CD4-positive, alpha-beta T cell (primary cell): Measurements from ENCODE around the gene OSBPL1A. TPM values are rescaled to one million over a fixed set of nuclear protein-coding genes. Genes with fewer than 3 reads are reported as not detected.

Experiments
- ATAC-seq: fragments of 200-7000 bp; cut with Tn5 transposase; one replicate; pipeline ENCODE4 v1.10.0; 2022; ENCODE audit warnings: mild to moderate bottlenecking; ENCODE audit not compliant: poor library complexity
- CTCF ChIA-PET: fragments of 350-600 bp; sonication (Branson Sonifier 250); formaldehyde crosslinking; loops from one replicate; lab custom pipeline; 2021; ENCODE audit warnings: antibody characterized with exemption, inconsistent platforms; lab: Charles Lee
- POLR2A ChIA-PET: fragments of 350-600 bp; sonication (Branson Sonifier 250); formaldehyde crosslinking; loops from one replicate; lab custom pipeline; 2021; ENCODE audit warnings: antibody characterized with exemption, inconsistent platforms; lab: Charles Lee
- DNase-seq, 14 experiments: peaks; one replicate each; pipeline ENCODE4 v3.0.0-alpha.2; 2013 to 2020; ENCODE audit warnings: mixed read lengths in 2 of 14
- H3K27ac ChIP-seq, 2 donors: one replicate each; pipeline versions ENCODE4 v1.5.1 to v1.7.0; 2013; ENCODE audit warnings: low read length in 2 of 2, low read depth in 1 of 2, mild to moderate bottlenecking in 1 of 2
- H3K27me3 ChIP-seq, 2 experiments: 1 replicate in 1 of 2; 2 replicates in 1 of 2; pipeline versions ENCODE4 v1.6.1 to v1.7.0; 2013; ENCODE audit warnings: low read length in 2 of 2, control low read depth in 1 of 2, mild to moderate bottlenecking in 1 of 2, moderate library complexity in 1 of 2; ENCODE audit not compliant: insufficient read depth in 2 of 2, control insufficient read depth in 1 of 2
- H3K36me3 ChIP-seq: one replicate; pipeline ENCODE4 v1.6.1; 2013; ENCODE audit warnings: low read length, control low read depth; ENCODE audit not compliant: insufficient read depth
- H3K4me1 ChIP-seq: one replicate; pipeline ENCODE4 v1.6.1; 2013; ENCODE audit warnings: low read length, control low read depth; ENCODE audit not compliant: insufficient read depth
- H3K4me3 ChIP-seq: one replicate; pipeline ENCODE4 v1.5.1; 2013; ENCODE audit warnings: mild to moderate bottlenecking, low read length, moderate library complexity
- H3K9me3 ChIP-seq, 2 experiments: 1 replicate in 1 of 2; 2 replicates in 1 of 2; pipeline versions ENCODE4 v1.6.1 to v1.7.0; 2013; ENCODE audit warnings: low read length in 2 of 2, mild to moderate bottlenecking in 2 of 2, control low read depth in 1 of 2, moderate library complexity in 1 of 2; ENCODE audit not compliant: control insufficient read depth in 1 of 2, insufficient read depth in 1 of 2
- H3K27ac Mint-ChIP-seq: one replicate; pipeline ENCODE4 v1.8.0; 2020; ENCODE audit warnings: mixed read lengths
- H3K27me3 Mint-ChIP-seq: one replicate; pipeline ENCODE4 v1.8.0; 2021; ENCODE audit warnings: mixed read lengths
- H3K36me3 Mint-ChIP-seq: one replicate; pipeline ENCODE4 v1.8.0; 2021; ENCODE audit warnings: low read depth, mixed read lengths
- H3K4me1 Mint-ChIP-seq: one replicate; pipeline ENCODE4 v1.8.0; 2021; ENCODE audit warnings: low read depth, mixed read lengths
- H3K4me3 Mint-ChIP-seq: one replicate; pipeline ENCODE4 v1.8.0; 2020; ENCODE audit warnings: mild to moderate bottlenecking, mixed read lengths
- H3K9me3 Mint-ChIP-seq: one replicate; pipeline ENCODE4 v1.8.0; 2020; ENCODE audit warnings: mixed read lengths
- intact Hi-C, 2 experiments: fragments of 100-400 bp; cut with DNase I in 1 of 2; cut with micrococcal nuclease in 1 of 2; formaldehyde crosslinking; loops; one replicate each; pipeline versions ENCODE4 v1.15.1 to v1.9.0; 2023 to 2025; cut with DNase I, micrococcal nuclease
- total RNA-seq, 174 experiments: library from RNA in 2 of 174; stranded (reverse) in 2 of 174; gene quantifications; one replicate each; pipeline ENCODE4 v1.2.3 and lab custom pipeline; 2021 to 2026
- TF ChIP-seq, protein P1 (sequence below): fragments of 200-600 bp; IDR thresholded peaks from one replicate; pipeline ENCODE4 v1.8.0; 2022; ENCODE audit warnings: antibody characterized with exemption, mild to moderate bottlenecking

OSBPL1A gene
- total RNA-seq, 2 experiments from 2014 or later: 2.7 TPM

GRCh38 chr18:24398540-24398939, 916 bp upstream of the OSBPL1A start:
- no peaks in the 10 kb centered on the region for H3K9me3 Mint-ChIP-seq
- Histone ChIP-seq H3K9me3 (no peaks in the 10 kb centered on the region), H3K4me1 (peaks cover 15% of the 10 kb centered on the region), H3K27ac (no peak overlapping the region), H3K4me3 (no peak overlapping the region), H3K27me3 (peaks cover 0 to 4% of the 10 kb centered on the region in 2 experiments), H3K36me3 (no peaks in the 10 kb centered on the region)
- peak overlapping the region; percentile 89 for H3K4me3 Mint-ChIP-seq
- ChIA-PET CTCF (no interaction called here), POLR2A (interaction anchor here (0.6 kb wide), 1 partner anchor 29 kb away, joined by 3 read pairs; no protein-coding TSS in a partner anchor)
- H3K36me3 Mint-ChIP-seq: no peaks in the 10 kb centered on the region
- peaks cover 12% of the 10 kb centered on the region for H3K27me3 Mint-ChIP-seq
- intact Hi-C loops: no loop called here
- H3K4me1 Mint-ChIP-seq: peaks cover 22% of the 10 kb centered on the region
- TF ChIP-seq, protein P1, sequence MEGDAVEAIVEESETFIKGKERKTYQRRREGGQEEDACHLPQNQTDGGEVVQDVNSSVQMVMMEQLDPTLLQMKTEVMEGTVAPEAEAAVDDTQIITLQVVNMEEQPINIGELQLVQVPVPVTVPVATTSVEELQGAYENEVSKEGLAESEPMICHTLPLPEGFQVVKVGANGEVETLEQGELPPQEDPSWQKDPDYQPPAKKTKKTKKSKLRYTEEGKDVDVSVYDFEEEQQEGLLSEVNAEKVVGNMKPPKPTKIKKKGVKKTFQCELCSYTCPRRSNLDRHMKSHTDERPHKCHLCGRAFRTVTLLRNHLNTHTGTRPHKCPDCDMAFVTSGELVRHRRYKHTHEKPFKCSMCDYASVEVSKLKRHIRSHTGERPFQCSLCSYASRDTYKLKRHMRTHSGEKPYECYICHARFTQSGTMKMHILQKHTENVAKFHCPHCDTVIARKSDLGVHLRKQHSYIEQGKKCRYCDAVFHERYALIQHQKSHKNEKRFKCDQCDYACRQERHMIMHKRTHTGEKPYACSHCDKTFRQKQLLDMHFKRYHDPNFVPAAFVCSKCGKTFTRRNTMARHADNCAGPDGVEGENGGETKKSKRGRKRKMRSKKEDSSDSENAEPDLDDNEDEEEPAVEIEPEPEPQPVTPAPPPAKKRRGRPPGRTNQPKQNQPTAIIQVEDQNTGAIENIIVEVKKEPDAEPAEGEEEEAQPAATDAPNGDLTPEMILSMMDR: no peak
- ATAC-seq (no peak), DNase-seq (no peak)
- H3K27ac Mint-ChIP-seq: no peak overlapping the region

- peak overlapping the region; percentile 90 for H3K4me3 Mint-ChIP-seq
- H3K27me3 ChIP-seq: no peaks in the 10 kb centered on the region
- no peaks in the 10 kb centered on the region for H3K36me3 Mint-ChIP-seq
- H3K36me3 ChIP-seq: no peaks in the 10 kb centered on the region
- ATAC-seq: peak; percentile 20
- no peaks in the 10 kb centered on the region for H3K9me3 Mint-ChIP-seq
- intact Hi-C loops: no loop called here
- TF ChIP-seq, protein P1: no peak
- H3K4me1 Mint-ChIP-seq: peaks cover 22% of the 10 kb centered on the region
- POLR2A ChIA-PET: interaction anchor here (1.0 to 1.2 kb wide), 2 partner anchors 18 to 29 kb away, joined by 3 to 6 read pairs; partner anchors contain the start of gene IMPACT
- peak in 8 of 14 experiments; percentile 1 to 74 (median 19) for DNase-seq
- H3K27ac ChIP-seq: no peak overlapping the region
- H3K4me1 ChIP-seq: peaks cover 15% of the 10 kb centered on the region
- peaks cover 4% of the 10 kb centered on the region for H3K27me3 Mint-ChIP-seq
- peak overlapping the region; percentile 66 for H3K4me3 ChIP-seq
- no peaks in the 10 kb centered on the region for H3K9me3 ChIP-seq
- CTCF ChIA-PET: no interaction called here
- no peak overlapping the region for H3K27ac Mint-ChIP-seq
Observed at GRCh38 chr18:24397131-24397693, 412 bp downstream of the OSBPL1A start.

- H3K27ac ChIP-seq: no peak overlapping the region
- H3K36me3 ChIP-seq: no peaks in the 10 kb centered on the region
- peak overlapping the region; percentile 43 for H3K4me3 Mint-ChIP-seq
- no peaks in the 10 kb centered on the region for H3K27me3 ChIP-seq
- no peak overlapping the region for H3K4me3 ChIP-seq
- ATAC-seq (no peak), DNase-seq (no peak)
- CTCF ChIA-PET: no interaction called here
- H3K27me3 Mint-ChIP-seq: no peaks in the 10 kb centered on the region
- no peak overlapping the region for H3K27ac Mint-ChIP-seq
- no peaks in the 10 kb centered on the region for H3K9me3 Mint-ChIP-seq
- H3K4me1 Mint-ChIP-seq: peaks cover 22% of the 10 kb centered on the region
- H3K9me3 ChIP-seq: no peaks in the 10 kb centered on the region
- H3K4me1 ChIP-seq: peaks cover 15% of the 10 kb centered on the region
- no peaks in the 10 kb centered on the region for H3K36me3 Mint-ChIP-seq
- POLR2A ChIA-PET: no interaction called here
- intact Hi-C loops: no loop called here
- TF ChIP-seq, protein P1: no peak
Observed at GRCh38 chr18:24396082-24396633, 1.5 kb downstream of the OSBPL1A start.
